Gastroesophageal sphincter (tissue), 2 donors: ENCODE data around the gene EEF1B2.

Source experiments
- EP300 ChIP-seq: sonication (generic); formaldehyde crosslinking; IDR thresholded peaks from one replicate; pipeline ENCODE4 v1.6.1; 2017; ENCODE audit warnings: antibody characterized with exemption, mild to moderate bottlenecking
- POLR2A ChIP-seq, 2 donors: fragments of 450-650 bp; IDR thresholded peaks; one replicate each; pipeline ENCODE4 v1.6.1; 2017; ENCODE audit warnings: antibody characterized with exemption in 2 of 2, mild to moderate bottlenecking in 2 of 2, moderate library complexity in 1 of 2

DNA sequence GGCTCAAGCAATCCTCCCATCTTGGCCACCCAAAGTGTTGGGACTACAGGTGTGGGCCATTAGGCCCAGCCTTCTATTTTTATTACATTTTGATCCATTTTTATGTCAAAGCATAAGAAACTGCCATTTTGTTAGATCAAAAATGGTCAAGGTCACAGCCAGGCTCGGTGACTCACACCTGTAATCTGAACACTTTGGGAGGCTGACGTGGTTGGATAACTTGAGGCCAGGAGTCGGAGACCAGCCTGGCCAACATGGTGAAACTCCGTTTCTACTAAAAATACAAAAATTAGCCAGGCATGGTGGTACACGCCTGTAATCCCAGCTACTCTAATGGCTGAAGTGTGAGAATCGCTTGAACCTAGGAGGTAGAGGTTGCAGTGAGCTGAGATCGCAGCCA lies 49.2 kb downstream of the EEF1B2 start:
- TF ChIP-seq POLR2A (IDR thresholded peaks at IDR 0.05) = no peak
- no peak for TF ChIP-seq EP300
